HCT116 (cell line): ENCODE results near the gene PAN3. TPM values are rescaled to one million over a fixed set of nuclear protein-coding genes. Genes with fewer than 3 reads are reported as not detected.

Experiments used
- ATAC-seq: fragments of 200-7000 bp; cut with Tn5 transposase; 2 replicates; pipeline ENCODE4 v1.9.1; 2020; ENCODE audit warnings: mild to moderate bottlenecking, moderate library complexity
- BruUV-seq: library from RNA; stranded (reverse); fragments of 400-500 nt; replicated peaks from 2 replicates; lab custom pipeline; 2021; lab: Mats Ljungman, UMichigan
- CTCF ChIA-PET: fragments of 300-600 bp; sonication (Branson Sonifier 250); formaldehyde crosslinking; loops from one replicate; lab custom pipeline; 2021; ENCODE audit warnings: antibody characterized with exemption; lab: Charles Lee
- POLR2A ChIA-PET: fragments of 300-600, 350-600 bp; sonication (Branson Sonifier 250); formaldehyde crosslinking; loops from one replicate; lab custom pipeline; 2021; ENCODE audit warnings: antibody characterized with exemption; lab: Charles Lee
- RAD21 ChIA-PET, 2 experiments: fragments of 300-600 bp; sonication (Branson Sonifier 250); formaldehyde crosslinking; loops; one replicate each; lab custom pipeline; 2023; ENCODE audit warnings: low total read pairs in 2 of 2; ENCODE audit not compliant: uncharacterized antibody in 2 of 2, unreplicated experiment in 2 of 2, low non-redundant PET in 1 of 2; lab: Charles Lee
- DNase-seq: peaks from one replicate; pipeline ENCODE4 v3.0.0-alpha.2; 2010; ENCODE audit warnings: low read depth, low spot score
- H2AFZ ChIP-seq: fragments of 200-600 bp; shearing (Covaris generic), sonication (generic); 2 replicates; pipeline ENCODE4 v1.6.1; 2017; ENCODE audit warnings: low read depth, mixed run types, mixed read lengths, antibody characterized with exemption, low read length; ENCODE audit not compliant: poor library complexity, severe bottlenecking
- H3K27ac ChIP-seq: 2 replicates; pipeline ENCODE4 v1.5.1; 2012; ENCODE audit warnings: low read depth, low read length
- H3K27me3 ChIP-seq: fragments of 200-600 bp; sonication (generic); 2 replicates; pipeline ENCODE4 v1.6.1; 2016; ENCODE audit warnings: mixed run types, low read length, mixed read lengths; ENCODE audit not compliant: insufficient read depth
- H3K36me3 ChIP-seq, 2 experiments: fragments of 200-500 bp in 1 of 2; fragments of 200-600 bp in 1 of 2; sonication (Bioruptor generic) in 1 of 2; sonication (generic) in 1 of 2; 2 replicates each; pipeline versions ENCODE4 v1.5.1 to v1.6.1; 2014 to 2016; ENCODE audit warnings: low read length in 2 of 2, inconsistent platforms in 1 of 2, mixed read lengths in 1 of 2, mixed run types in 1 of 2; ENCODE audit not compliant: insufficient read depth in 2 of 2, control insufficient read depth in 1 of 2
- H3K4me1 ChIP-seq, 2 experiments: fragments of 200-600 bp in 1 of 2; sonication (generic) in 1 of 2; 2 replicates each; pipeline versions ENCODE4 v1.5.1 to v1.6.1; 2012 to 2017; ENCODE audit warnings: low read length in 2 of 2, inconsistent platforms in 1 of 2, mild to moderate bottlenecking in 1 of 2, mixed read lengths in 1 of 2, mixed run types in 1 of 2, moderate library complexity in 1 of 2; ENCODE audit not compliant: insufficient read depth in 2 of 2, control insufficient read depth in 1 of 2
- H3K4me2 ChIP-seq: fragments of 200-600 bp; sonication (generic); 2 replicates; pipeline ENCODE4 v1.6.1; 2017; ENCODE audit warnings: mixed run types, low read length, mixed read lengths
- H3K4me3 ChIP-seq, 2 experiments: fragments of 200-600 bp in 1 of 2; sonication (generic) in 1 of 2; replicated peaks in 1 of 2; 2 replicates each; pipeline ENCODE4 v1.5.1; 2011 to 2016; ENCODE audit warnings: low read length in 2 of 2, control low read depth in 1 of 2, low read depth in 1 of 2, mild to moderate bottlenecking in 1 of 2, mixed read lengths in 1 of 2, mixed run types in 1 of 2
- H3K79me2 ChIP-seq: fragments of 200-600 bp; sonication (generic); 2 replicates; pipeline ENCODE4 v1.6.1; 2017; ENCODE audit warnings: mild to moderate bottlenecking, mixed run types, low read length, moderate library complexity, mixed read lengths; ENCODE audit not compliant: insufficient read depth
- H3K9ac ChIP-seq: fragments of 200-600 bp; sonication (generic); 2 replicates; pipeline ENCODE4 v1.6.1; 2016; ENCODE audit warnings: low read length, mixed read lengths
- H3K9me2 ChIP-seq: fragments of 200-600 bp; sonication (generic), shearing (Covaris generic); 2 replicates; pipeline ENCODE4 v1.6.1; 2017; ENCODE audit warnings: mixed run types, mild to moderate bottlenecking, moderate library complexity; ENCODE audit not compliant: insufficient read depth
- H3K9me3 ChIP-seq, 2 experiments: fragments of 200-500 bp in 1 of 2; fragments of 200-600 bp in 1 of 2; sonication (Bioruptor generic) in 1 of 2; sonication (generic) in 1 of 2; 2 replicates each; pipeline ENCODE4 v1.6.1; 2014 to 2017; ENCODE audit warnings: low read length in 2 of 2, mixed read lengths in 2 of 2, inconsistent platforms in 1 of 2, low read depth in 1 of 2, mild to moderate bottlenecking in 1 of 2, mixed run types in 1 of 2, moderate library complexity in 1 of 2; ENCODE audit not compliant: control insufficient read depth in 1 of 2, insufficient read depth in 1 of 2
- H4K20me1 ChIP-seq: fragments of 200-600 bp; sonication (generic), shearing (Covaris generic); 2 replicates; pipeline ENCODE4 v1.6.1; 2017; ENCODE audit warnings: mixed run types, mild to moderate bottlenecking, moderate library complexity; ENCODE audit not compliant: insufficient read depth
- CBX3 ChIP-seq: IDR thresholded peaks from 2 replicates; pipeline ENCODE4 v1.6.1; 2012; ENCODE audit warnings: low read depth
- CEBPB ChIP-seq: IDR thresholded peaks from 2 replicates; pipeline ENCODE4 v1.6.1; 2012; ENCODE audit warnings: low read depth
- CTCF ChIP-seq, 3 experiments: fragments of 200-600 bp in 1 of 3; sonication (generic) in 1 of 3; IDR thresholded peaks in 2 of 3; conservative IDR thresholded peaks in 1 of 3; 2 replicates each; pipeline ENCODE4 v1.5.1; 2012 to 2017; ENCODE audit warnings: low read depth in 2 of 3, low read length in 2 of 3, antibody characterized with exemption in 1 of 3, borderline replicate concordance in 1 of 3, control low read depth in 1 of 3, mild to moderate bottlenecking in 1 of 3, mixed read lengths in 1 of 3, mixed run types in 1 of 3, moderate library complexity in 1 of 3; ENCODE audit not compliant: insufficient read depth in 1 of 3
- FOSL1 ChIP-seq: IDR thresholded peaks from 2 replicates; pipeline ENCODE4 v1.6.1; 2012; ENCODE audit warnings: low read depth
- MAX ChIP-seq: IDR thresholded peaks from 2 replicates; pipeline ENCODE4 v1.6.1; 2012
- POLR2A ChIP-seq: IDR thresholded peaks from 2 replicates; pipeline ENCODE4 v1.7.0; 2011; ENCODE audit warnings: borderline replicate concordance; ENCODE audit not compliant: insufficient read depth, insufficient read length; ENCODE audit errors: extremely low read depth
- POLR2AphosphoS5 ChIP-seq: IDR thresholded peaks from 2 replicates; pipeline ENCODE4 v1.6.1; 2011; ENCODE audit warnings: mild to moderate bottlenecking, low read depth, low read length, moderate library complexity
- REST ChIP-seq: IDR thresholded peaks from 2 replicates; pipeline ENCODE4 v1.6.1; 2012; ENCODE audit warnings: low read depth
- SRF ChIP-seq: IDR thresholded peaks from 2 replicates; pipeline ENCODE4 v1.6.1; 2012; ENCODE audit warnings: low read depth
- TCF7L2 ChIP-seq: IDR thresholded peaks from 2 replicates; pipeline ENCODE4 v1.7.0; 2011; ENCODE audit warnings: borderline replicate concordance, inconsistent platforms; ENCODE audit not compliant: insufficient read depth, insufficient read length; ENCODE audit errors: extremely low read depth
- intact Hi-C: fragments of 100-400 bp; cut with micrococcal nuclease; formaldehyde crosslinking; loops from 2 replicates; pipeline ENCODE4 v1.10.0; 2022
- total RNA-seq: library from RNA; stranded (reverse); gene quantifications from one replicate; pipeline ENCODE4 v1.2.1, GENCODE V29; 2021; ENCODE audit not compliant: unreplicated experiment

The PAN3 gene
- total RNA-seq, 1 experiment from 2014 or later, result 30.1 TPM

- no peak overlapping the region for H3K27ac ChIP-seq
- CTCF ChIA-PET, result no interaction called here
Measured at GRCh38 chr13:28339419-28339818, 201.1 kb downstream of the PAN3 start.

More at GRCh38 chr13:28339419-28339818, 201.1 kb downstream of the PAN3 start:
- ChIA-PET POLR2A (no interaction called here), RAD21 (no interaction called here)
- BruUV-seq, result no TSS peak
- no peak overlapping the region for H3K4me2 ChIP-seq
- no peaks in the 10 kb centered on the region for H3K36me3 ChIP-seq
- no peaks in the 10 kb centered on the region for H3K79me2 ChIP-seq
- H3K9ac ChIP-seq, result no peak overlapping the region
- no peaks in the 10 kb centered on the region for H3K9me3 ChIP-seq
- intact Hi-C loops, result no loop called here
- H3K27me3 ChIP-seq, result no peaks in the 10 kb centered on the region
- ATAC-seq, result no peak
- no peak overlapping the region for H2AFZ ChIP-seq
- H3K9me2 ChIP-seq, result no peaks in the 10 kb centered on the region
- H4K20me1 ChIP-seq, result no peaks in the 10 kb centered on the region
- TF ChIP-seq CBX3 (no peak), FOSL1 (no peak), TCF7L2 (no peak), CEBPB (no peak), POLR2AphosphoS5 (no peak), POLR2A (no peak), MAX (no peak), REST (no peak), CTCF (IDR thresholded peaks at IDR 0.05 in 2 of 3, conservative IDR thresholded peaks at IDR 0.05 in 1 of 3; ENCODE audit: borderline replicate concordance in 1 of 3, insufficient read depth in 1 of 3, low read depth in 2 of 3, low read length in 2 of 3) (no peak), SRF (no peak)
- TF ChIP-seq, all 23 proteins: peak for 0
- DNase-seq, result no peak
- H3K4me3 ChIP-seq, result no peak overlapping the region
- H3K4me1 ChIP-seq, result peaks cover 5 to 10% of the 10 kb centered on the region in 2 experiments; a peak in 3 of 4 replicates
